GM18519 (cell line): ENCODE data around the gene MID1.

Experiments used
- ATAC-seq: cut with Tn5 transposase; IDR thresholded peaks from one replicate; pipeline ENCODE4 v1.9.1; 2021; ENCODE audit warnings: mild to moderate bottlenecking, moderate library complexity; ENCODE audit not compliant: unreplicated experiment, low FRiP score

MID1 gene

DNA sequence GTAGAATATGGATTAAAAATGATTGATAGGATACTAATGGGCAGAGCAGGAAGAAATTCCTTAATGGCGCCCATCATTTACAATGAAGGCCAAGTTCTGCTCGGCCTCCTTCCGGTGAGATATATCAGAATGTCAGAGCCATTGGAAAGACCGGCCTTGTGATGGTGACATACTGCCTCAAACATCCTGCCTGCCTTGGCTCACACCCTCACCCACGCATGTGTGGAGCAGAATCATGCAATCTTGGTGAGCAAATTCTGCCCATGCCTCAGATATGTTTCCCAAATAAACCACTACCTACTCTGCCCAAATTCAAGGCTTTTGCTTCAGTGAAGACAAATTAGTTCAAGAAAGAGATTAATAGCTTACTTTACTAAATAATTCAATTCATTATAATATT is 163.3 kb downstream of the MID1 start:
- no peak for ATAC-seq

DNA sequence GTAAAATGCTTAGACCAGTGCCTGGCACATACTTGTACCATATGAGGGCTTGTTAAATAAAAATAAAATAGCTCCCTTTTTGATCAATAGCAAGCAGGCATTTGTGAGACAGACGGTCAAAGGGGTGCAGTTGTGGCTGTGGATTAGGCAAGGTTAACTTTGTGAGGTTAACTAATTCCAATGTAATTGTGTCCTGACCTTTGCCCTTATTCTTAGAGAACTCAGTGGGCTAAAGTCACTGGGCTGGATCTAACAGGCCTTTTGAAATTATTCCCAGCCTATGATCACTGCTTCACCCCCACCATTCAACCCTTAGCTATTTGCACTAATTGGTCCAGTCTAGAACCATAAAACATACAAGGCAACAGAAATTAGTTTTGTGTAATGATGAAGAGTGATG is 166.4 kb downstream of the MID1 start:
- ATAC-seq: no peak

DNA sequence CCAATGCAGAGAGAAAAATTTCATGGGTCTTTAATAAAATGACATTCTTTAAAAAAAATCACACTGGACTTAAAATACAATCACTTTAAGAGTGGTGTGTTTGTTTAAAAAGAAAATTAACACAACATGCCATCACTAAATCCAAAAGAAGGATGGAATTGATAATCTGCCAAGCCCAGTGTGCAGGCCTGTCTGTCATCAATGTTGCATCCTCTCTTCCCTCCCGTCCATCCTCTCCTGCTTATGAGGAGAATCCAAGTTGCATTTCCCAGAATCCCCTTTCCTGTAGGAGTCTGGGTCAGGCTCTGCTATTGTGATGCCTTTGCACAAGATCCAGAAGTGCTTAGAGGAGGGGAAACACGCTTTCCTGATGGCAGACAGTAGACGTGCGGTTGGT is 169.4 kb downstream of the MID1 start:
- no peak for ATAC-seq

DNA sequence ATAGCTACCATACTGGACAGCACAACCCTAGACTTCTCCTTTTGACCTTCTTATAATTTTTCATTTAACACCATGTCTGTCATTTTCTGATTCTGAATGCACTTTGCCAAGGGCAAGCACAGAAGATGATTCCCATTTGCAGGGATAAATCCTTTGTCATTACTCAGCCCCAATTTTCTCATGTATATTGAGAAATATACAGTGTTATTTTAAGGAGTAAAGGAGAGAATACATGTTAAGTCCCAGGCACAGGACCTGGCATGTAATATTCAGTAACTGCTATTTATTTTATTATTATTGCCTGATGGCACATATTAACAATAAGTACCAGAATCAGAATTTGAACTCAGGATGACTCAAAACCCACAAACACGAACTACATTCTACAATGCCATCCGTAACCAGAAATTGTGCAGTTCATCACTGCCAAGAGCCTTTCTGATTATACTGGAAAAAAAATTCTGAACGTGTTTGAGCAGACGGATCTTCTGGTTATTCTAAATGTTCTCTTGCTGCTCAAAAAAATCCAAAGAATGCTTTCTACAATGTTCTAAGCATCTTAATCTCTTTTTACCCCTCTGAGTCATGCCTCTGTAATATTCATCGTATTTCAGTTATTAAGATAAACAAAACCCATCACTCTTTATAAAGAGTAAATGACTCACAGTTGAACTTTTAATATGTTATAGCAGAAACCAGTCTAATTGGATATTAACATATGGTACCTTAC is 170.0 kb downstream of the MID1 start:
- ATAC-seq: no peak

DNA sequence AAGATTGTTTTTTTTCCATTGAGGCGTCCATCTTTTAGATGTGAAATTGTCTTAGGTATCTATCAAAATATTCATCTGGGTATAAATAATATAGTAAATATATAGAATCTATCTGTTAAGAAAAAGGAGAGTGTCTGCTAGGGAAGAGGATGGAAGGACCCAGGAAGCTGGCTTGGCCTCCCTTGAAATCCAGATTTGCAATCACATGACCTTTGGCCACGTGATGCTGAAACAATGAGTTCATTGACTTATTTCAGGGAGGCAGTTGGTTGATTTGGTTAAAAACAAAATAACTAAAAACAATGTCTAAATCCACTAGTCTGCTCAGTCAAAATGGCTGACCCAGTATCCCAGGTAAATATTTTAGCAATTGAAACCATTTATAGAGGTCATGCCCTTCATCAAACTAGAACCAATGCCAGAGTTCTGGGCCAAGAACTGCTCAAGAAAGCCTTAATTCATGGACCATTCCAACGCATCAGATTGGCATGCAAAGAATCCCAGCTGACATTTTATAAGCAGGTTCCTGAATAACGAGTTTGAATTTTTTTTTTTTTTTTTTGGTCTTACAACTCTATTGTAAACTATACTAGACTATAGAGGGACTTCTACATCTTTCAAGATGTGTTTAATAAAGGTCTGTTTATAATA is 172.7 kb downstream of the MID1 start:
- no peak for ATAC-seq

DNA sequence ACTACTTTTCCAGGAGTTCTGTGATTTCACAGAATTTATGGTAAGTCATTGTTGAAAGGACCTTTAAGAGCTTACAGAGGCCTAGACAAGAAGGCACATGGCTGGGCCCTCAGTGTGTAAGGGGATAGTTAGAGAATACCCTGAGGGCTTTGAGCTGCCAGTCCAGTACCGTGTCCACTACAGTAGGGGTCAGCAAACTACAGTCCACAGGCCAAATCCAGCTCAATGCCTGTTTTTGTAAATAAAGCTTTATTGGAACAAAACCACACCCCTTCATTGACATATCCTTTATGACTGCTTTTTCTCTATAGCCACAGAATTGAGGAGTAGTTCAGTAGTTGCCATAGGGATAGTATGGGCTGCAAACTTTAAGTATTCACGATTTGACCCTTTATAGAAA is 176.2 kb downstream of the MID1 start:
- ATAC-seq: no peak

DNA sequence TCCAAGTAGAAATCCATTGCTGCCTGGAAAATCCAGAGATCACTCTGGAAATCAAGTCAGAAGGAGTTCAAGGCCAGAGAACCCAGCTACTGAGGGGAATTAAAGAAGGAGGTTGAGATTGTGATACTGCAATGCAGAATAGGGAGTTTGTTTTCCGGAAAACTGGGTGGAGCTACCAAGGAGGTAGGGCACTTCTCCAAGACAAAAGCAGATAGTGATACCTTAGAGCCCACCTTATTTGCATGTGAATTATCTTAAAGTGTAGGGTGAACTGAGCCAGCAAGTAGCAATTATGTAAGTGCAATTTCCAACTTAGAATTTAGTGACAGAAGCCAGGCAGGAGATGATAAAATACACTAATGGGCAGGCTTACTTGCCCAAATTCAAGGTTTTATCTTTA is 178.9 kb downstream of the MID1 start:
- ATAC-seq: no peak

DNA sequence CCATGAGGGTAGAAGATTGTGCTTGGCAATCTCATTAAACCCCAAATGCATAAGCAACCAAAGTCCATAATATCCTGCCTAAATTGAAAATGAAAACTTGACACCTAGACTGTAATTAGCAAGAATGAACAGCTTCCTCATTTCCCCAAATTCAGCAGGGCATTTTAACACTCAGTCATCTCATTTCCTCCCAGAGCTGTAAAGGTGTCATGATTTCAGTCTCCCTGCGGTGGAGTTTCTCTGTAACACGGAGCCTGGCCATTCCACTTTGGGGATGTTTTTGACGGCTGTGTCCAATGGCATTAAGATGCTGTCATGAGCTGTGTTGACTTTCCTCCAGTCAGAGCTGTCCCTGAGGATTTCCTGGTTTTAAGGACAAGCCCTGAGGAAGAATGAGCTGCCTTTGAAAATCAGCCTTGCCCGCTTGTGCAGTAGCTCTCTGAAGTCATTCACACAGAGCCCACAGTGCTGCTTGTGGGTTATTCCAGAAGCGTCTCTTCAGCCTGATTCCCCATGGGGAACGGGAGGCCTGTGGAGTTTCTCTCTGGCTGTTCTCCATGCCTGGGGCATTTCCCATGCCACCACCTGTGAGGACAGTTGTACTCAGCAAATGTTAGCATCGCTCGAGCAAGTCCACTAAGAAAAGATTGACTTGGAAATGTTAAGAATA is 187.0 kb downstream of the MID1 start:
- no peak for ATAC-seq

DNA sequence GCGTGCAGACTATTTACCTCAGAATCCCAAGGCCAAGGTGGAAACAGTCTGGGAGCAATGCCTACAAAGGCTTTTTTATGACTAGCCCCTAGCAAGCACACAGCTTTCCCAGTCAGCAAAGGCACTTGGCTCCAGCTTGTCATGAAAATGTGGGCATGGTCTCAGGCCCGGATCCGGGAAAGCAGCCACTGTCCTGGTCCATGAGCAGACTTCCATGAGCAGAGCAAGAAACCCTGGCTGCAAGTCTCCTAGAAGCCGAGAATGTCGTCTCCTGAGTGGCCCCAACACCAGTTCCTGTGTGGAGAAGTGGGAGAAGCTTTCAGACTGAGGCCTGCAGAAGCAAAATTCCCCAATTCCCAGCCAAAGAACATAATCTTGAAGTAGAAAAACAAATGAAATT is 190.5 kb downstream of the MID1 start:
- ATAC-seq: no peak

DNA sequence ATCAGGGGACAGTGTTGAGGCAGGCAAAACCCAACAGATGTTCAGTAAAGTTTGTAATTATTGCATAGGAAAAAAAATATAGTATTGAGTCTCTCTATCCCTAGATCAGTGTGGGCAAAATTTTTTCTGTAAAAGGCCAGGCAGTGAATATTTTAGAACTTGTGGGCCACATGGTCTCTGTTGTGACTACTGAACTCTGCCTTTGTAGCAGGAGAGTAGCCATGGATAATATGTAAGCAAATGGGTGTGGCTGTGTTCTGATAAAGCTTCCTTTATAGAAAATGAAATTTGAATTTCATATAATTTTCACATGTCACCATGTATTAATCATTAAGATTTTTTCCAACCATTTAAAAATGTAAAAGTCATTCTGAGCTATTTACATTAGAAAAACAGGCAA is 193.1 kb downstream of the MID1 start:
- no peak for ATAC-seq

DNA sequence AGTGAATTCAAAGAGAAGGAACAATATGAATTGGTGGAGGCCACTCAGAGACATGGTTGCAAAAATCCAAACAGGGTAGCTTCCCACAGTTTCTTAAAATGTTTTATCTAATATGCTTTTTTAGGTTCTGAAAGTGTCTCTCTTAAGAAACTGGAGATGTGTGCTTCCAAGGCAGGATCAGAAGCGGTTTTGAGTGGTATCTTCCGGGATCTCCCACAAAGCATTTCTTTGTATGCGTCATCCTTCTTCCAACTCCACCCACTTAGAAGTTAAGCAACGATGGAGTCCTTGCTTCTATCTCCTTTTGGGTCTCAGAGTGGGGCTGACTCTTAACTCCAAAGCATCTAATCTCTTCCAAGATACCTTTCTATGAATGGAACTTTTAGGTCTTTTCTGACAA is 196.7 kb downstream of the MID1 start:
- no peak for ATAC-seq

DNA sequence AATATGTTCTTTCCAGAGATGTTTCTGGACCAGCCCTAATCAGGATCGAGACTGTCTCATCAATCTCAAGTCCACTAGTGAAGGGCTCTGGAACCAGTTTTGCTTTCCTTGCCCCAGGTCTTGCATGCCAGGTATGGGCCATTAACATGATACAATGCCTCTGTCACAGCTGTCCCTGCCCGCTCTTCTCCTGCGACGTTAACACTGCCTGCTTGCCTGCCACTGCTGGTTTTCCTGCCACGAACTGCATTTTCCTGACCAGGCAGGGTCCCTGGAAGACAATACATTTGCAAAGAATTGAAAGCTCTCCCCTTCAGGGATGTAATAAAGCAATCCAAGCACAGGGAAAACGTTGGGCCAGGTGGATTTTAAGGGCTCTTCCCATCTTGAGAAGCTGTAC is 200.3 kb downstream of the MID1 start:
- ATAC-seq: no peak

DNA sequence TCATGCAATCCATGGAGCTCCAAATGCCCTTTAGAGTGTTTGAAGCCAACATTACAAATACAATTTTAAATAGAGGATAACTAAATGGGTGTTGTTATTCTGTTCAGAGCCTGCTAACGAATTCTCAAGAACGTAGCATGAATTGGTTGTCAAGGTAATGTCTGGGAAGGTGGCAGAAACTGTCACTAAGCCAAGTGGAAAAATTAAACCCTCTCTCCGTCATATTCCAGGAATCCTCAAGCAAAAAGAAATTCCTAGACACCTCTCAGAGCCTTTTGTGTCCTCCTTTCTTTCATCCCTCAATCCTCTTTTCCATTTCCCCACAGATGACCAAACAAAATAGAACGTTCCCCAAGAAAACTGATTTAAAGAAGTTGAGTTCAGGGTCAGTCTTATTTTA is 204.0 kb downstream of the MID1 start:
- ATAC-seq: no peak

DNA sequence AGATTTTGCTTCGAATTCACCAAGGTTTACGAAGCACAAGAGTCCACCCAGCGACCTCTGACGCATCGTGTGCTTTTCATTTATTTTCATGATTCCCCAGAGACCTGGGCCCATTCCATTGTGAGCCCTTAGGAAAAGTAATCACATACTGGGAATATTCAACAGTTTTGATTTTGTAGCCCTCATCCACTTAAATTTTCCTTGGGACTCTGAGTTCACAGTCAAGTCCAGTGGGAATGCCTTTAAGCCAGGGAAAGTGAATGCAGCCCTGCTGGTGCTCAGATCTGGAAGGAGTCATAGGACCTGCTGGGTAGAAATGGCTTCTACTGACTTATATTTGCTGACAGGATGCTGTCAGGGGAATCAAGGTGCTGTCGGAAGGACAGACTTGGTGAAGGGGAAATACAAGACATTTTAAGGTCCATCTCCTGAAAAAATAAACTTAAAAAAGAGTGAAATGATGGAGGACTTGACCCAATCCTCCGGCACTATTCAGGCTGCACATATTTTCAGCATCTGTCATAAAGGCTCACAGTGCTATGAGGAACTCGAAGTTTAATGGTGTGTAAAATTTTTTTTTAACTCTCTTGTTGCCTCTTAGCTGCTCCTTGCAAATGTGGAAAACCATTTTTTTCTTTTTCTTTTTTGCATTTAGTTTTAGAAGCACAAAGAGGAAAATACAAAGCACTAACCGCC is 204.9 kb downstream of the MID1 start:
- ATAC-seq: no peak

DNA sequence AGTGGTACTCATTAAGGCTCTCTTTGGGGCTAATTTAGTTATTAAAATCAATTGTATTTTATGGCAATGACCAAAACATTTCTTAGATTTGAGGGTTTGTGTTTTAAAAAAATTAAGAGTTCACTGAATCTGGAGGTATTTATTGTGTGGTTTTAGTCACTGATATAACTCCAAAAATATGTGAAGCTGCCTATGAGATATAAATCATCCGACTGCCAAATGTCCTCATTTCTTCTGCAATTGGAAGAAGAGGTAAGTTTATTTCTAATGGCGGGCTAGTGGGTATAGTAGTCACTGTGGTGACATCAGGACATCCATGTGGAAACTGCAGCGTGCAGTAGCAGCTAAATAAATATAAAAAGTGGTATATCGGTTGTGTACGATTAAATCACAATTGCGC is 205.5 kb downstream of the MID1 start:
- no peak for ATAC-seq

DNA sequence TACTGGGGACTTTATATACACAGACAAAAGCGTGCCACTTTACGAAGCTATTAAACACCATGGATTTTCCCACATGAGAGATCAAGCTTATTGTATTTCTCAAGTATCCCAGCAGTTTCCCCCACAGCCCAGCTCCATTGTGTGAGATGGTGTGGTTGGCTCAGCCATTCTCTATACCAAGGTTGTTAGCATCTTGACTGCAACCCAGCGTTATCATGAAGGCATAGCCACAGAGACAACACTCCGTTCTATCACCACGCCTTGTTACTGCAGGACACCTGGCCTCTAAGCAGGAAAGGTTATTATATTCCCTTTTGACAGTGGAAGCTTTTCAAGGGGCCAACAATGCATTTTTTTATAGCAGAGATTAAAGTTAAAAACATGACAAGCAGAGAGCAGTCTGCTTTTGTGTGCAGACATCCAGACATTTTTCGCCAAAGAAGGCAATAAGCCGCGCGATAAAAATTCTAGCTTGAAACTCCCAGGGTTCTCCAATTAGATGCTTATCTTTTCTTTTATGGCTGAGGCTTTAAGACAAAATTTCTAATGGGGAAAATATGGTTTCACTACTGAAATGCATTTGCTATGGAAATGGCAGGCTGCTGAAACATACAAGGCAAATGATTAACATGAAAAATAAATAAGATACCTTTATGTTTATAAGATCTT is 206.1 kb downstream of the MID1 start:
- ATAC-seq: no peak

DNA sequence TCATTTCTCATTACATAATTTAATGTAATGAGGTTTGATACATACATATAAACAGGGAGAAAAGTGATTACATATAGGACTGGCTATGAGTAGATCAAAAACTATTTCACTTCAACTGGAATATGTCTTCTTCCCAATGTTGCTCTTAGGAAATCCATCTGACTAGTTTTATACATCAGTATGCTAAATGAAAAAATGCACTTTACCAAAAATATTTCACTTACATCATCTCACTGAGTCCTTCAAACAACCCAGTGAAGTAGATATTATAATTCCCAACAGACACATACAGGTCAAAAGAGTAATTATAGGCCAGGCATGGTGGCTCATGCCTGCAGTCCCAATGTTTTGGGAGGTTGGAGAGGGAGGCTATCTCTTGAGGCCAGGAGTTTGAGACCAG is 215.9 kb downstream of the MID1 start:
- ATAC-seq: no peak

DNA sequence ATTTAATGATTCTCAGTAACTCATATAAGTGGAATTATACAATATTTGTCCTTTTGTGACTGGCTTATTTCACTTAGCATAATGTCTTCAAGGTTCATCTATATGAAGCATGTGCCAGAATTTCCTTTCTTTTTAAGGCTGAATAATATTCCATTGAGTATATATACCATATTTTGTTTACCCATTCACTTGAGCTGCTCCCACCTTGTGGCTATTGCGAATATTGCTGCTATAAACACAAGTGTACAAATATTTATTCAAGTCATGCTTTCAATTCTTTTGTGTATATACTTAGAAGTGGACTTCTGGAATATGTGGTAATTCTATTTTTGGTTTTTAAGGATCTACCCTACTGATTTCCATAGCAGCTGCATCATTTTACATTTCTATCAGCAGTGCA is 219.1 kb downstream of the MID1 start:
- no peak for ATAC-seq

DNA sequence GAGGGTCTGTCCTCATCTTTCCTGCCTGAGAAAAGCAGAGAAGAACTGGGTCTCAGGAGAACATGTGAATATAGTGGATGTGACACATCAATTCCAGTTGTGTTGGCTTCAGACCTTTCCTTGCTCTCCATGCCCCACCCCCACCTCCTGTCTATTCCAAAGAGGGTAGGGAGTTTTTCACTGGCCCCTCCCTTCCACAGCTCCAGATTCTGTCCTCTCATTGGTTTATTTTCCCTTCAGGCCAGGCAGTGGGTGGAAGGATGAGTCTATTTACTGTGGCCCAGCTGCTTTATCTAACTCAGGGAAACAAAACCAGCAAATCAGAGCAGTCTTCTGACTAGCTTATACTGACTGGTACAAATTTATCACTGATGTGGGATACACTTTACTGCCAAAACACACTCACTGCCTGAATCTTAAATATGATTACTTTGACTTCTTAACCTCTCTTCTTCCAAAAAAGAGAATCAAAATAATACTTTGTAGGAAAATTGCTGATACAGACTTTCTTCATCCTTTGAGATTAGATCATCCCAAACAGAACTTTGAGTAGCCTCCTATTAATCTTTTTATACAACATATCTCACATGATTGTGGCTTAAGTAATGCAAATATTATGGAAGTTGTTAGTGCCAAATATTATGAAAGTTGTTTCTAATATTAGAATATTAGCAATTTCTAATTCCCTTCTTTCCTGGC is 221.2 kb downstream of the MID1 start:
- no peak for ATAC-seq

DNA sequence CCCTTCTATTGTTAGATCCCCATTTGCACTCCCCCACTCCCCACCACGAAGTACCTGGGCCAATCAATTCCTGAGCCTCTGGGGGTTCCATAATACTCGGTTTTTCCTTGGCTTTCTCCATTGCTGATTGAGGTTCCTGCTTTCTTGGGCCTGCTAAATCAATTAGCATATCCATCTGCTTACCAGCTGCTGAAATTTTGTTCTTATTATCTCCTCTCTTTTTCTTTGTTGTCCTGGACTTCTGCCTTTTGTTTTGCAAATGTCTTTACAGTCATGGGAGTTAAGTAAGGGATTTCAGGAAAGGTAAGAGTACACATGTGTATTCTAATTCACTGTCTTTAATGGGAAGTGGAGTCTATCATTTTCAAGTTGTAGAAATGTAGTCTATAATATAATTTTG is 222.2 kb downstream of the MID1 start:
- ATAC-seq: no peak
